NCI-H2227 (cell line): ENCODE data around the gene NTN1.
"Not testable (repeated sequence)": the region's sequence is repeated elsewhere in the genome, so short reads cannot be mapped to it uniquely, and the experiment has no call there.

Source experiments
- DNase-seq: peaks from one replicate; lab custom pipeline; 2025; ENCODE audit not compliant: unreplicated experiment; lab: John Stamatoyannopoulos, UW

Gene NTN1

GRCh38 chr17:9021158-9021991 is at the start of gene NTN1:
NTN1 (plus strand) TSS chr17:9021510; CDS start chr17:9022374, 864 bp downstream.
- peak; percentile 44 for DNase-seq

DNA sequence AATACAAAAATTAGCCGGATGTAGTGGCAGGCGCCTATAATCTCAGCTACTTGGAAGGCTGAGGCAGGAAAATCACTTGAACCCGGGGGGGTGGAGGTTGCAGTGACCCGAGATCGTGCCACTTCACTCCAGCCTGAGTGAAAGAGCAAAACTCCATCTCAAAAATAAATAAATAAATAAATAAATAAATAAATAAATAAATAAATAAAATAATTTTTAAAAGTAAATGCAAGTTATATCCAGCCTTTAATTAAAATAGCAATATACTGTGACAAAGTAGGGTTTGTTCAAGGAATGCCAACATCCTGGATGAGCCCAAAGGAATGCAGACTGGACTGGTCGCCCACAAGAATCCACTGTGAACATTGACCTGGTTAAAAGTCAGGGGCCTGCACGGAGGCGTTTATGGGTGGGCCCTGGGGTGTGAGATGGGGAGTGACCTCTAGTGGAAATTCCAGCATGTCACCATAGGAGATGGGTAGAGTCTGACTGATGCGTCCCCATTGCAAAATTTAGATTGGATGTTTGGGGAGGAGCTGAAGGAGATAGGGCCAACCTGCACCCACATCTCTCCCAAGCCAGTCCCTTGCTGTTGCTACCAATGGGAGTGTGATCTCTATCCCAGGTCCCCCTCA is 46.1 kb upstream of the NTN1 start:
- no peak for DNase-seq

- no peak for DNase-seq
These were observed 44.7 kb upstream of the NTN1 start for GRCh38 chr17:8976638-8977037.

- no peak for DNase-seq
These were observed 41.6 kb upstream of the NTN1 start for GRCh38 chr17:8979715-8980114.

- no peak for DNase-seq
These were observed 39.9 kb upstream of the NTN1 start for GRCh38 chr17:8981443-8981842.

DNA sequence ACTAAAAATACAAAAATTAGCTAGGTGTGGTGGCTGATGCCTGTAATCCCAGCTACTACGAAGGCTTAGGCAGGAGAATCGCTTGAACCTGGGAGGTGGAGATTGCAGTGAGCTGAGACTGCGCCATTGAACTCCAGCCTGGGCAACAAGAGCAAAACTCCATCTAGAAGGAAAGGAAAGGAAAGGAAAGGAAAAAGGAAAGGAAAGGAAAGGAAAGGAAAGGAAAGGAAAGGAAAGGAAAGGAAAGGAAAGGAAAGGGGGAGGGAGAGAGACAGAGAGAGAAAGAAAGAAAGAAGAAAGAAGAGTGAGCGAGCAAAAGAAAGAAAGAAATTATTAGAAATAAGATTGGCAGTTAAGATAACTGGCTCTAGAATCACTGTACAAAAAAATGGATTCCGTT is 37.1 kb upstream of the NTN1 start:
- DNase-seq: not testable (repeated sequence)

DNA sequence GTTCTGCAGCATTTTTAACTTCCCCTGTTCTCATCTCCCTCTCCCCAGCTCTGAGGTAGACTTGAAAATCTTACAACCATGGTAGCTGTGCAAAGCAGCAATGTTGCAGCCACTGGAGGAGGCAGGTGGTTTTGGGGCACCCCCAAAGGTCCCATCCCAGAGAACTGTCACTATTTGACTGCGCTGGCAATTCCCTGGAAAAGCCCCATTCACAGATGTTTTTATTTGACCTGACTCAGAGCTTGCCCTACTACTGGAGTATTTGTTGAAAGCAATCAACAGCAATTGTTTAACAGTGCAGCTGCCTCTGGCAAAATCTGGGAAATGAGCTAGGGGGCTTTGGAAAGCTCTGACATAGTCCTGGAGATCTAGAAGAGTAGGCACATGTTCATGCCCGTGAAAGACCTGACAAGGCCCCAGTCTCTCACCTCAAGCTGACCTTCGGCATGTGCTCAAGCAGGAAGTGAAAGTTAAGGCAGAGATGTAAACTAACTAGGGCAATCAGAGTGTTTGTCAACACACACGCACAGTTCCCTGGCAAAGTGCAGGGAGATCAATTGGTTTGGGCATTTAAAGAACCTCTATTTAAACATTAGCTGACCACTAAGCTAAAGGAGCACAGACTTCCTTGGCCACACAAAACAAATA is 36.1 kb upstream of the NTN1 start:
- no peak for DNase-seq

- no peak for DNase-seq
These were observed 35.0 kb upstream of the NTN1 start for GRCh38 chr17:8986295-8986694.

DNA sequence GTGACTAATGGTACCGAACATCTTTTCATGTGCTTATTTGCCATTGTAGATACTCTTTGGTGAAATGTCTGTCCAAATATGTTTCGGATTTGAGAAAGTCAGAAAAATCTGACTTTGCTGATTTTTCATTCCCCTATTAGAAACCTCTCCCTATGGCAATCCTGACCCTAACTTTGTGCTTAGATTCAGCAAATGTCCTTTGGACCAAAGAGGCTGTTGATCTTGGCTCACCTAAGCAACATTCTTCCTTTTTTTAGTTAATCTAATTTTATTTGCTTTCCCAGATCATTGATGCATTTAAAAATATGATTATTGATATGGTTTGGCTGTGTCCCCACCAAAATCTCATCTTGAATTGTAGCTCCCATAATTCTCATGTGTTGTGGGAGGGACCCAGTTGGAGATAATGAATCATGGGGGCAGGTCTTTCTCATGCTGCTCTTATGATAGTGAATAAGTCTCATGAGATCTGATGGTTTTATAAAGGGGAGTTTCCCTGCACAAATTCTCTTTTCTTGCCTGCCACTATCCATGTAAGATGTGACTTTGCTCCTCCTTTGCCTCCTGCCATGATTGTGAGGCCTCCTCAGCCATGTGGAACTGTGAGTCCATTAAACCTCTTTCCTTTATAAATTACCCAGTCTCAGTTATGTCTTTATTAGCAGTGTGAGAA is 32.9 kb upstream of the NTN1 start:
- not testable (repeated sequence) for DNase-seq

- peak; percentile 36 for DNase-seq
These were observed 29.6 kb upstream of the NTN1 start for GRCh38 chr17:8991514-8992285.

DNA sequence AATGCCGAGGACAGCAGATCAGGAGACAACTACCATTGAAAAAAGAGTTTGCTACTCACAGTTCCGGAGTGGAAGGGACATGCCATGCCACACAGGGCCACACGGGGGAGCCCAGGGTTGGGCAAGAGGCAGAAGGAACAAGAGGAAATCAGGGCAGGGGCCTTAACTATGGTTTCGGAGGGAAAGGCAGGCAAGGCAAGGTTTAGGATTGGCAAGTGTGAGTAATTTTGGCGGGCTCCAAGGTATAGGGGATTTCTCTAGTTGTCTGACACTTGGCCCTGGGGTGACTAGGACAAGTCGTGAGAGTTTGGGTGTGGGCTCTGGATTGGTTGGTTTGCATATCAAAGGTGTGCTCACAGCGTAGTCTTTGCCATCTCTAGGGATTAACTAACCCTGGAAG is 27.0 kb upstream of the NTN1 start:
- peak; percentile 43 for DNase-seq

DNA sequence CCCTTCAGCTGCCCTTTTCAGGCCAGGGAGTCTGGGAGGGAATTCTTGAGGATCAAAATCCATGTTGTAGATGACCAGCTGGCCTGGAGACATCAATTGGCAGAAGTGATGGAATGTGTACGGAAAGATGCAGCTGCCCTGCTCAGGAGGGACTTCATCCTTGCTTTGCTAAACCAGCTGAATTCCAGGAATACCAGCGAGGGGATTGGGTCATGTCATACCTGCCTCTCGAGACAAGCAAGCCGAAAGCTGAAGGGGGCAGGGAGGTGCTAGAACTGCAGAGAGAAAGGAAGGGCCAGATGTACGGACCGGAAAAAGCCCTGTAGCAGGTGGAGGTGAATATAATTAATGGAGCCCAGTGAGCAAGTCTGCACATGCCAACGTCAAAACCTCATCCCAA is 25.6 kb upstream of the NTN1 start:
- DNase-seq: no peak

DNA sequence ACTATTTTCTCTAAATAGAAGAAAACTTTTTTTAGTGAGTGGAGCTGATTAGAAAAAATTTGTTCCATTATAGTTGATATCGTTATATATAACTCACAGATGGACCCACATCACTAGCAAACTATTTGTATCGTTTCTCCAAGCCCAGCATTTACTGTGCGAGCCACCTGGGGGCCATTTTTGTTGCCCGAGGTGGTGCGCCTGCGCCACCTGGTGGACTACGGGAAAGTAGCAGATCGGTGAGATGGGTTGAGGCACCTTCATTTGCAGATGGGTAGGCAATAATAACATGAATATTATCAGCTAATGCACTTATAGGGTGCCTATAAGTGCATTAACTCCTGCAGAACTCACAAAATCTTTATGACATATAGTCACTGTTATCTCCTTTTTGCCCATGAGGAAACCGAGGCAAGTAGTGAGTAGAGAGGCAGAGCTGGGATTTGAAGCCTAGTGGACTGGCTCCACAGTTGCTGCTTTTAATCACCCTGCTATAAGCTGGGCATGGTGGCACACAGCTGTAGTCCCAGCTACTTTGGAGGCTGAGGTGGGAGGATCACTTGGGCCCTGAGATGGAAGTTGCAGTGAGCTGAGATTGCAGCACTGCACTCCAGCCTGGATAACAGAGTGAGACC is 23.2 kb upstream of the NTN1 start:
- DNase-seq: peak; percentile 59

- DNase-seq: no peak
These were observed 19.8 kb upstream of the NTN1 start for GRCh38 chr17:9001559-9001958.

- no peak for DNase-seq
These were observed 19.1 kb upstream of the NTN1 start for GRCh38 chr17:9002227-9002605.

GRCh38 chr17:9002606-9003354 is 18.5 kb upstream of the NTN1 start:
- DNase-seq: peak; percentile 13

DNA sequence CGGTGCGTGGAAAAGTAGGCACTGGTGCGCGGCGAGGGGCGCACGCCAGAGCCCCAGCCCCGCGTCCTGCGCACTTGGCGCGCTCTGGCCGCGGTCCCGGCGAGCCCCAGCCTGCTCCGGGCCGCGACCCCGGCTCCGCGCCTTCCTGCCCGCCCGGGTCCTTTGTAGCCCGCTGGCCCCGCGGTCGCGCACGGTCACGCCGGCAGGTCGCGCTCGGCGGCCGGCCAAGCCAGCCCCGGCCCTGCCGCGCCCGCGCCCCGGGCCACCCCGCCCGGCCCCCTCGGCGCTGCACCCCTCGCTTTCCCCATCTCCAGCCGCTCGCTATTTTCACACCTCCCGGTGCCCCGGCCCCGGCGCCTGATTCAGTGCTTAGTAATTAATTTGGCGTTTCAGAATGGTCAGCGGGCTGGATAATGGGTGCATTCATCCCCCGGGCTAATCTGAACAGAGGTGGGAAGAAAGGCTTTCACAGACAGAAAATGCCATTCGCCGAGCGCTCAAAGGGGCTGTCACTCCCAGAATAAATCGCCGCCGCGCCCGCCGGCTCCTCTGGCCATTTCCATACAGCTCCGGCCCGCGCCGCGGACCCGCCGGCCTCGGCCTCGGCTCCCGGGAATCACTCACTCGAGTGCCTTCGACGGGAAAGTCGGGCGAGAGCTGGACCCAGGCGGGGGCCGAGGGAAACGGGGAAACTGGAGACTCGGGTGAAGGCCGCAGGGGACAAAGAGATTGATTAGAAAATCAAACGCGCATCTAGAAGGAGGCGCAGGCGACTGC is 17.8 kb upstream of the NTN1 start:
- peak; percentile 5 for DNase-seq

- DNase-seq: no peak
These were observed 17.0 kb upstream of the NTN1 start for GRCh38 chr17:9004132-9004960.
